ENCODE data around the gene TREX2. TPM values are rescaled to one million over a fixed set of nuclear protein-coding genes. Genes with fewer than 3 reads are reported as not detected.

The TREX2 gene
- total and polyA plus RNA-seq, 2 experiments from 2014 or later, result 0.81 to 1.7 TPM

GRCh38 chrX:153408871-153409351, 36.9 kb downstream of the TREX2 start (continued):
- TF ChIP-seq ZNF462 (CRISPR knock-in tag; IDR thresholded peaks at IDR 0.05), result no peak

DNA sequence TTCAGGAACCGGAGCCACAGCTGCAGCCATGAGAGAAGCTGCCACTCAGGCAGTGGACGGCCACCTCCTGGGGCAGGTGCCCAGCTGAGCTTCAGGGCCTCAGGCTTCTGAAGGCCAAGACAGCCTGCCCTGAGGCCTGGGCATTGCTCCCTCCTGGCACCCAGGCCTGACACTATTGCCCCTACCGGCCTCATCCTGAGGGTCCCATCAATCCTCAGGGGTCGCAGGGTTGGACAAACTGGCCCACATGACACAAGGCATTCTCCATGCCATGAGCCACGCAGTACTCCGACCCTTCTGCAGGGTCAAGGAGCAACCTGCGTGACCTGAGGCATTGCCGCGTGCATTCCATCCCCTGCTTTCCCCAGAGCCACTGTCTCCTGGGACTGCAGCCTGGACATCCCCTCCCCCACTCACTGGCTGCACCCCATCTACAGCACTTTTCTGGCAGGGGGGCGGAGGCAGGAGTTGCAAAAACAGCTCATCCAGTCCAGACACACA, 37.6 kb downstream of the TREX2 start:
- H3K27me3 ChIP-seq (ENCODE audit: insufficient read depth), result peaks cover 19% of the 10 kb centered on the region; the same call in 1 of the 2 replicates

More for the DNA sequence above, 37.6 kb downstream of the TREX2 start:
- Histone ChIP-seq H3K36me3 (ENCODE audit: insufficient read depth) (no peaks in the 10 kb centered on the region), H3K27ac (ENCODE audit: low read depth) (no peak overlapping the region), H3K9me2 (ENCODE audit: insufficient read depth) (no peaks in the 10 kb centered on the region), H3K79me2 (replicated peaks; ENCODE audit: insufficient read depth) (no peaks in the 10 kb centered on the region), H2AFZ (no peak overlapping the region), H3K4me2 (no peak overlapping the region), H4K20me1 (replicated peaks; ENCODE audit: insufficient read depth) (no peaks in the 10 kb centered on the region), H3F3A (replicated peaks; ENCODE audit: low read depth) (no peaks in the 10 kb centered on the region), H3K4me1 (ENCODE audit: insufficient read depth) (no peaks in the 10 kb centered on the region), H3K4me3 (no peak overlapping the region)
- Mint-ChIP-seq H3K27ac (no peak overlapping the region), H3K9me3 (no peaks in the 10 kb centered on the region; the same call in 2 of the 3 replicates), H3K27me3 (ENCODE audit: insufficient read depth, low read depth, poor library complexity) (peaks cover 20% of the 10 kb centered on the region), H3K4me1 (peaks cover 8% of the 10 kb centered on the region), H3K4me3 (no peak overlapping the region), H3K36me3 (ENCODE audit: low read depth) (no peaks in the 10 kb centered on the region)
- ATAC-seq, result no peak
- no peak for DNase-seq (ENCODE audit: low spot score)
- TF ChIP-seq ZNF462 (CRISPR knock-in tag; IDR thresholded peaks at IDR 0.05) (no peak), POLR2AphosphoS5 (IDR thresholded peaks at IDR 0.05; ENCODE audit: low read depth) (no peak), NANOG (IDR thresholded peaks at IDR 0.05; ENCODE audit: borderline replicate concordance) (no peak), ZNF114 (CRISPR knock-in tag; IDR thresholded peaks at IDR 0.05) (no peak)

All from GM23338 (cell line).